Neural progenitor cell (in vitro differentiated cells): ENCODE measurements around the gene EFNA3.

Source experiments
- CTCF ChIP-seq: fragments of 200-600 bp; sonication (generic); IDR thresholded peaks from 2 replicates; pipeline ENCODE4 v1.5.1; 2017; ENCODE audit warnings: antibody characterized with exemption, mild to moderate bottlenecking
- EZH2 ChIP-seq: fragments of 200-600 bp; sonication (generic); IDR thresholded peaks from 2 replicates; pipeline ENCODE4 v1.6.1; 2017; ENCODE audit warnings: antibody characterized with exemption, mild to moderate bottlenecking, moderate library complexity

GRCh38 chr1:155131856-155132255, 53.2 kb downstream of the EFNA3 start:
- TF ChIP-seq CTCF (no peak), EZH2 (no peak)
